Skeletal muscle satellite cell (primary cell): ENCODE measurements around the gene F2RL3.

Experiments
- H3K27me3 ChIP-seq: 2 replicates; pipeline ENCODE4 v1.7.0; 2013; ENCODE audit warnings: low read length; ENCODE audit not compliant: control insufficient read depth, insufficient read depth
- H3K36me3 ChIP-seq: 2 replicates; pipeline ENCODE4 v1.7.0; 2013; ENCODE audit warnings: mild to moderate bottlenecking, control low read depth, low read length; ENCODE audit not compliant: insufficient read depth
- H3K4me1 ChIP-seq: 2 replicates; pipeline ENCODE4 v1.7.0; 2013; ENCODE audit warnings: low read length; ENCODE audit not compliant: control insufficient read depth, insufficient read depth
- H3K4me2 ChIP-seq: 2 replicates; pipeline ENCODE4 v1.7.0; 2013; ENCODE audit warnings: mild to moderate bottlenecking, low read length
- H3K4me3 ChIP-seq: 2 replicates; pipeline ENCODE4 v1.7.0; 2013; ENCODE audit warnings: low read length
- H3K9ac ChIP-seq: 2 replicates; pipeline ENCODE4 v1.7.0; 2013; ENCODE audit warnings: mild to moderate bottlenecking, low read depth, low read length, moderate library complexity
- H3K9me3 ChIP-seq: replicated peaks from 2 replicates; pipeline ENCODE4 v1.7.0; 2013; ENCODE audit warnings: mild to moderate bottlenecking, control low read depth, low read length

Gene F2RL3

GRCh38 chr19:16914421-16914820 is 25.6 kb downstream of the F2RL3 start:
- Histone ChIP-seq H3K4me2 (no peak overlapping the region), H3K36me3 (no peaks in the 10 kb centered on the region), H3K4me1 (no peaks in the 10 kb centered on the region), H3K9me3 (peaks cover 12% of the 10 kb centered on the region), H3K9ac (no peak overlapping the region), H3K4me3 (no peak overlapping the region), H3K27me3 (no peaks in the 10 kb centered on the region)

- no peak overlapping the region for H3K4me3 ChIP-seq
- H3K4me1 ChIP-seq, result no peaks in the 10 kb centered on the region
- H3K27me3 ChIP-seq, result no peaks in the 10 kb centered on the region
- H3K4me2 ChIP-seq, result no peak overlapping the region
- H3K9ac ChIP-seq, result no peak overlapping the region
- peaks cover 12% of the 10 kb centered on the region for H3K9me3 ChIP-seq
- no peaks in the 10 kb centered on the region for H3K36me3 ChIP-seq
Measured at GRCh38 chr19:16915135-16915534, 26.3 kb downstream of the F2RL3 start.

GRCh38 chr19:16915734-16916133 is 26.9 kb downstream of the F2RL3 start:
- Histone ChIP-seq H3K36me3 (no peaks in the 10 kb centered on the region), H3K4me3 (no peak overlapping the region), H3K4me1 (no peaks in the 10 kb centered on the region), H3K4me2 (no peak overlapping the region), H3K9ac (no peak overlapping the region), H3K9me3 (peaks cover 12% of the 10 kb centered on the region), H3K27me3 (no peaks in the 10 kb centered on the region)

- Histone ChIP-seq H3K36me3 (no peaks in the 10 kb centered on the region), H3K4me1 (peaks cover 3% of the 10 kb centered on the region), H3K27me3 (no peaks in the 10 kb centered on the region), H3K4me2 (no peak overlapping the region), H3K9ac (no peak overlapping the region), H3K9me3 (peaks cover 12% of the 10 kb centered on the region), H3K4me3 (no peak overlapping the region)
Measured at GRCh38 chr19:16917401-16917800, 28.6 kb downstream of the F2RL3 start.

GRCh38 chr19:16919496-16919895 is 30.7 kb downstream of the F2RL3 start:
- peaks cover 3% of the 10 kb centered on the region for H3K4me1 ChIP-seq
- H3K4me2 ChIP-seq, result no peak overlapping the region
- no peaks in the 10 kb centered on the region for H3K27me3 ChIP-seq
- no peak overlapping the region for H3K9ac ChIP-seq
- H3K9me3 ChIP-seq, result peaks cover 4% of the 10 kb centered on the region
- no peaks in the 10 kb centered on the region for H3K36me3 ChIP-seq
- H3K4me3 ChIP-seq, result no peak overlapping the region

GRCh38 chr19:16920816-16921529 is 32.2 kb downstream of the F2RL3 start:
- Histone ChIP-seq H3K9me3 (no peaks in the 10 kb centered on the region), H3K4me3 (no peak overlapping the region), H3K9ac (no peak overlapping the region), H3K4me2 (no peak overlapping the region), H3K4me1 (peaks cover 3% of the 10 kb centered on the region), H3K36me3 (no peaks in the 10 kb centered on the region), H3K27me3 (no peaks in the 10 kb centered on the region)

- Histone ChIP-seq H3K9me3 (peaks cover 3% of the 10 kb centered on the region), H3K27me3 (no peaks in the 10 kb centered on the region), H3K4me1 (peaks cover 3% of the 10 kb centered on the region), H3K4me3 (no peak overlapping the region), H3K36me3 (no peaks in the 10 kb centered on the region), H3K4me2 (no peak overlapping the region), H3K9ac (no peak overlapping the region)
Measured at GRCh38 chr19:16921766-16922591, 33.2 kb downstream of the F2RL3 start.

GRCh38 chr19:16922592-16922934 is 33.8 kb downstream of the F2RL3 start:
- peaks cover 3% of the 10 kb centered on the region for H3K9me3 ChIP-seq

GRCh38 chr19:16922949-16923348 is 34.1 kb downstream of the F2RL3 start:
- Histone ChIP-seq H3K36me3 (no peaks in the 10 kb centered on the region), H3K9me3 (peaks cover 3% of the 10 kb centered on the region)

More at GRCh38 chr19:16922592-16922934, 33.8 kb downstream of the F2RL3 start:
- no peak overlapping the region for H3K9ac ChIP-seq
- H3K27me3 ChIP-seq, result no peaks in the 10 kb centered on the region
- no peak overlapping the region for H3K4me2 ChIP-seq
- H3K4me1 ChIP-seq, result peaks cover 3% of the 10 kb centered on the region
- H3K36me3 ChIP-seq, result no peaks in the 10 kb centered on the region
- H3K4me3 ChIP-seq, result no peak overlapping the region

GRCh38 chr19:16927883-16928282 is 39.1 kb downstream of the F2RL3 start:
- Histone ChIP-seq H3K9ac (no peak overlapping the region), H3K4me2 (no peak overlapping the region), H3K4me3 (no peak overlapping the region), H3K27me3 (no peaks in the 10 kb centered on the region), H3K9me3 (peaks cover 3% of the 10 kb centered on the region), H3K36me3 (no peaks in the 10 kb centered on the region), H3K4me1 (no peaks in the 10 kb centered on the region)

More at GRCh38 chr19:16922949-16923348, 34.1 kb downstream of the F2RL3 start:
- no peak overlapping the region for H3K9ac ChIP-seq
- H3K4me2 ChIP-seq, result no peak overlapping the region
- H3K4me1 ChIP-seq, result peaks cover 3% of the 10 kb centered on the region
- H3K27me3 ChIP-seq, result no peaks in the 10 kb centered on the region
- H3K4me3 ChIP-seq, result no peak overlapping the region

GRCh38 chr19:16928351-16928750 is 39.6 kb downstream of the F2RL3 start:
- no peak overlapping the region for H3K4me2 ChIP-seq
- no peak overlapping the region for H3K4me3 ChIP-seq
- H3K9ac ChIP-seq, result no peak overlapping the region
- H3K27me3 ChIP-seq, result no peaks in the 10 kb centered on the region
- no peaks in the 10 kb centered on the region for H3K36me3 ChIP-seq
- no peaks in the 10 kb centered on the region for H3K4me1 ChIP-seq
- H3K9me3 ChIP-seq, result peaks cover 3% of the 10 kb centered on the region
